Glutamatergic neuron (in vitro differentiated cells): ENCODE results near the gene HAUS3. TPM values are rescaled to one million over a fixed set of nuclear protein-coding genes. Genes with fewer than 3 reads are reported as not detected.

Experiments used
- DNase-seq: peaks from one replicate; pipeline ENCODE4 v3.0.0; 2022
- H3K27ac Mint-ChIP-seq: one replicate; pipeline ENCODE4 v1.8.0; 2020; ENCODE audit warnings: mild to moderate bottlenecking, mixed read lengths, inconsistent platforms; ENCODE audit not compliant: unreplicated experiment
- H3K27me3 Mint-ChIP-seq: one replicate; pipeline ENCODE4 v1.8.0; 2020; ENCODE audit warnings: mild to moderate bottlenecking, moderate library complexity, mixed read lengths, inconsistent platforms; ENCODE audit not compliant: unreplicated experiment
- H3K36me3 Mint-ChIP-seq: one replicate; pipeline ENCODE4 v1.8.0; 2020; ENCODE audit warnings: mild to moderate bottlenecking, mixed read lengths, inconsistent platforms; ENCODE audit not compliant: unreplicated experiment
- H3K4me1 Mint-ChIP-seq: one replicate; pipeline ENCODE4 v1.8.0; 2020; ENCODE audit warnings: mild to moderate bottlenecking, low read depth, mixed read lengths, inconsistent platforms; ENCODE audit not compliant: unreplicated experiment
- H3K4me3 Mint-ChIP-seq: one replicate; pipeline ENCODE4 v1.8.0; 2020; ENCODE audit warnings: mild to moderate bottlenecking, mixed read lengths, inconsistent platforms; ENCODE audit not compliant: unreplicated experiment
- H3K9me3 Mint-ChIP-seq: one replicate; pipeline ENCODE4 v1.8.0; 2020; ENCODE audit warnings: mild to moderate bottlenecking, moderate library complexity, mixed read lengths, inconsistent platforms; ENCODE audit not compliant: unreplicated experiment
- CTCF ChIP-seq: fragments of 200-600 bp; sonication (generic); IDR thresholded peaks from one replicate; pipeline ENCODE4 v1.5.0; 2021; ENCODE audit not compliant: partially characterized antibody, unreplicated experiment
- total RNA-seq: library from RNA; stranded (reverse); fragmentation: NEBNext Ultra II Directional; extraction: Animal tissue kit (Norgen Biotek cat#: 25700); gene quantifications from one replicate; pipeline ENCODE4 v1.2.1, GENCODE V29; 2021; ENCODE audit not compliant: unreplicated experiment

The HAUS3 gene
- total RNA-seq, 1 donor from 2014 or later = 15.6 TPM

- Mint-ChIP-seq H3K4me1 (peaks cover 4% of the 10 kb centered on the region), H3K4me3 (no peak overlapping the region), H3K9me3 (no peaks in the 10 kb centered on the region), H3K27ac (no peak overlapping the region), H3K36me3 (no peaks in the 10 kb centered on the region), H3K27me3 (peaks cover 1% of the 10 kb centered on the region)
- no peak for DNase-seq
- no peak for TF ChIP-seq CTCF
Measured at GRCh38 chr4:2272828-2273120, 30.9 kb upstream of the HAUS3 start.

GRCh38 chr4:2272026-2272827, 30.3 kb upstream of the HAUS3 start:
- H3K9me3 Mint-ChIP-seq = no peaks in the 10 kb centered on the region
- H3K36me3 Mint-ChIP-seq = no peaks in the 10 kb centered on the region
- no peak overlapping the region for H3K4me3 Mint-ChIP-seq
- peaks cover 4% of the 10 kb centered on the region for H3K4me1 Mint-ChIP-seq
- H3K27me3 Mint-ChIP-seq = peaks cover 1% of the 10 kb centered on the region
- DNase-seq = no peak
- no peak for TF ChIP-seq CTCF
- no peak overlapping the region for H3K27ac Mint-ChIP-seq

GRCh38 chr4:2271279-2272025, 29.5 kb upstream of the HAUS3 start:
- H3K4me3 Mint-ChIP-seq = no peak overlapping the region
- no peaks in the 10 kb centered on the region for H3K36me3 Mint-ChIP-seq
- no peaks in the 10 kb centered on the region for H3K9me3 Mint-ChIP-seq
- H3K27ac Mint-ChIP-seq = no peak overlapping the region
- H3K27me3 Mint-ChIP-seq = peaks cover 1% of the 10 kb centered on the region
- no peak for TF ChIP-seq CTCF
- peaks cover 4% of the 10 kb centered on the region for H3K4me1 Mint-ChIP-seq
- no peak for DNase-seq

GRCh38 chr4:2270341-2271165, 28.6 kb upstream of the HAUS3 start:
- Mint-ChIP-seq H3K4me1 (peaks cover 4% of the 10 kb centered on the region), H3K27me3 (peaks cover 1% of the 10 kb centered on the region), H3K4me3 (no peak overlapping the region), H3K36me3 (no peaks in the 10 kb centered on the region), H3K27ac (no peak overlapping the region), H3K9me3 (no peaks in the 10 kb centered on the region)
- no peak for DNase-seq
- TF ChIP-seq CTCF = no peak
